ENCODE results near the gene CNTNAP4. TPM values are rescaled to one million over a fixed set of nuclear protein-coding genes. Genes with fewer than 3 reads are reported as not detected.

The CNTNAP4 gene
- total RNA-seq, 1 experiment from 2014 or later: not detected

DNA sequence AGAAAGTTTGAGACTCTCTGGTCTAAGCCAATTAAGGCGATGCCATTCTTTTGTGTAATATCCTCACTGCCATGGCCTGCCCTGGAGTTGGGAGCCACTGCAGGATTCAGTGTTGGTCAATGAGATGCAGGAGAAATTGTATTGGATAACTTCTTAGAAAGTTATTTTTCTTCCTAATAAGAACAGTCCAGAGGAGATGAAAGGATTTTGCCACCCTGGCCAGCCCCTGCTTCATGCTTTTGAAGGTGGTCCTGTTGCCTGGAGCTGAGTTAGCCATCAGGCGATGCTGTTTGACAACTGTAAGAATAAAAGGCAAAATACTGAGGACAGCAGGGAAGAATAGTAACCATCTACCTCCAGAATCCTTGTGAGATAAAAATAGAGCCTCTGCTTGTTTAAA lies 35.4 kb upstream of the CNTNAP4 start:
- Histone ChIP-seq H4K20me1 (ENCODE audit: low read length) (no peaks in the 10 kb centered on the region), H3K36me3 (ENCODE audit: low read depth, low read length) (no peaks in the 10 kb centered on the region), H3K9ac (ENCODE audit: low read length) (no peak overlapping the region), H3K9me2 (replicated peaks; ENCODE audit: low read length) (no peaks in the 10 kb centered on the region), H3F3A (ENCODE audit: low read length, unreplicated experiment) (no peaks in the 10 kb centered on the region), H3K9me3 (ENCODE audit: low read length) (no peaks in the 10 kb centered on the region), H3K4me1 (ENCODE audit: insufficient read depth, low read length) (no peaks in the 10 kb centered on the region), H3K79me2 (ENCODE audit: low read length) (no peaks in the 10 kb centered on the region), H3K4me3 (ENCODE audit: low read length) (no peak overlapping the region), H3K27ac (ENCODE audit: low read length) (no peak overlapping the region), H3K27me3 (ENCODE audit: low read length) (no peaks in the 10 kb centered on the region), H3K4me2 (ENCODE audit: low read length) (no peak overlapping the region), H2AFZ (ENCODE audit: low read length) (no peak overlapping the region)
- TF ChIP-seq EZH2phosphoT487 (IDR thresholded peaks at IDR 0.05; ENCODE audit: borderline replicate concordance, low read length) (no peak), EZH2 (IDR thresholded peaks at IDR 0.05; ENCODE audit: low read length, unreplicated experiment) (no peak)
- TF ChIP-seq, protein P1, sequence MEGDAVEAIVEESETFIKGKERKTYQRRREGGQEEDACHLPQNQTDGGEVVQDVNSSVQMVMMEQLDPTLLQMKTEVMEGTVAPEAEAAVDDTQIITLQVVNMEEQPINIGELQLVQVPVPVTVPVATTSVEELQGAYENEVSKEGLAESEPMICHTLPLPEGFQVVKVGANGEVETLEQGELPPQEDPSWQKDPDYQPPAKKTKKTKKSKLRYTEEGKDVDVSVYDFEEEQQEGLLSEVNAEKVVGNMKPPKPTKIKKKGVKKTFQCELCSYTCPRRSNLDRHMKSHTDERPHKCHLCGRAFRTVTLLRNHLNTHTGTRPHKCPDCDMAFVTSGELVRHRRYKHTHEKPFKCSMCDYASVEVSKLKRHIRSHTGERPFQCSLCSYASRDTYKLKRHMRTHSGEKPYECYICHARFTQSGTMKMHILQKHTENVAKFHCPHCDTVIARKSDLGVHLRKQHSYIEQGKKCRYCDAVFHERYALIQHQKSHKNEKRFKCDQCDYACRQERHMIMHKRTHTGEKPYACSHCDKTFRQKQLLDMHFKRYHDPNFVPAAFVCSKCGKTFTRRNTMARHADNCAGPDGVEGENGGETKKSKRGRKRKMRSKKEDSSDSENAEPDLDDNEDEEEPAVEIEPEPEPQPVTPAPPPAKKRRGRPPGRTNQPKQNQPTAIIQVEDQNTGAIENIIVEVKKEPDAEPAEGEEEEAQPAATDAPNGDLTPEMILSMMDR (conservative IDR thresholded peaks at IDR 0.05; ENCODE audit: low read depth, low read length): no peak
- CTCF ChIA-PET: no interaction called here
- POLR2A ChIA-PET (ENCODE audit: unreplicated experiment): no interaction called here
- BruUV-seq (replicated peaks): no TSS peak
- intact Hi-C loops (cut with micrococcal nuclease): no loop called here
- ATAC-seq (no peak), DNase-seq (no peak)

DNA sequence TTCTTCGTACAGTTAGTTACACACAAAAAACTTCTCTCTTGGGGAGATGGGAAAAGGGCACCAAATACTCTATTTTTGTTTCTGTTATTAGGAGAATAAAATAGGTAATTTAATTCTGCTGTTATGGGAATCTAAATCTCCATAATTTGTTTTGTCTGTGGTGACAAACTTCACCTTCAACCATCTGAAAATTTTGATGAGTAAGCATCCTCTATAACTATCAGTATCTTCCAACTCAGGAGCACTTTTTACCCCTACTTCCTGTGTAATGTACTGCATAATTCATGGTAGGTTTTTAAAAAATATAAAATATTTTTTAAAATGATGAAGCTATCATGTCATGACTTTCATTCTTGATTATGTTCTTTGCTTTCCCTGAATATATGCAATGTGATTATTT lies 33.6 kb upstream of the CNTNAP4 start:
- TF ChIP-seq EZH2phosphoT487 (IDR thresholded peaks at IDR 0.05; ENCODE audit: borderline replicate concordance, low read length): no peak
- TF ChIP-seq, protein P1 (conservative IDR thresholded peaks at IDR 0.05; ENCODE audit: low read depth, low read length): no peak
- no TSS peak for BruUV-seq (replicated peaks)

DNA sequence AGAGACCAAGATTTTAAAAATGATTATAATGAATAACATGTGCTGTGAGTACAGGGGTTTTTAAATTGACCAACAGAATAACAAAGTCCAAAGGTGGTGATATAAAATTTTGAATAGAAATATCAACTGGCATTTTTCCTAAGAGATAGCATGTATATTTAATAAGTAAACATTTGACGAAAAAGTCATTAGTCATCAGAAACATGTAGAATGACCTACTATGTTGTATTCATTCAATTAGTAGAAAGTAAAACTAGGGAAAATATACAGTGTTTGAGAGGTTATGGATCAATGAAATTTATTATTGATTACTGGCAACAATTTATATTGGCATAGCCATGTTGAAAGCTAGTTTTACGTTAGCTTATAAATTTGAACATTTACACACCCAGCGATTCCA lies 30.6 kb upstream of the CNTNAP4 start:
- TF ChIP-seq EZH2phosphoT487 (IDR thresholded peaks at IDR 0.05; ENCODE audit: borderline replicate concordance, low read length): no peak
- TF ChIP-seq, protein P1 (conservative IDR thresholded peaks at IDR 0.05; ENCODE audit: low read depth, low read length): no peak
- TF ChIP-seq EZH2 (IDR thresholded peaks at IDR 0.05; ENCODE audit: low read length, unreplicated experiment): no peak
- H3K4me2 ChIP-seq (ENCODE audit: low read length): no peak overlapping the region
- POLR2A ChIA-PET (ENCODE audit: unreplicated experiment): no interaction called here
- no peak overlapping the region for H3K9ac ChIP-seq (ENCODE audit: low read length)
- no peaks in the 10 kb centered on the region for H3K4me1 ChIP-seq (ENCODE audit: insufficient read depth, low read length)
- H3K36me3 ChIP-seq (ENCODE audit: low read depth, low read length): no peaks in the 10 kb centered on the region
- no peaks in the 10 kb centered on the region for H3F3A ChIP-seq (ENCODE audit: low read length, unreplicated experiment)
- H3K27me3 ChIP-seq (ENCODE audit: low read length): no peaks in the 10 kb centered on the region
- no peak for ATAC-seq
- intact Hi-C loops (cut with micrococcal nuclease): no loop called here
- CTCF ChIA-PET: no interaction called here
- no peaks in the 10 kb centered on the region for H3K9me3 ChIP-seq (ENCODE audit: low read length)
- no peaks in the 10 kb centered on the region for H3K9me2 ChIP-seq (replicated peaks; ENCODE audit: low read length)
- no peak overlapping the region for H2AFZ ChIP-seq (ENCODE audit: low read length)
- H4K20me1 ChIP-seq (ENCODE audit: low read length): no peaks in the 10 kb centered on the region
- no peaks in the 10 kb centered on the region for H3K79me2 ChIP-seq (ENCODE audit: low read length)
- no TSS peak for BruUV-seq (replicated peaks)
- H3K27ac ChIP-seq (ENCODE audit: low read length): no peak overlapping the region
- H3K4me3 ChIP-seq (ENCODE audit: low read length): no peak overlapping the region
- no peak for DNase-seq

More for the DNA sequence above, 33.6 kb upstream of the CNTNAP4 start:
- ATAC-seq (no peak), DNase-seq (no peak)
- Histone ChIP-seq H3F3A (ENCODE audit: low read length, unreplicated experiment) (no peaks in the 10 kb centered on the region), H4K20me1 (ENCODE audit: low read length) (no peaks in the 10 kb centered on the region), H2AFZ (ENCODE audit: low read length) (no peak overlapping the region), H3K9me3 (ENCODE audit: low read length) (no peaks in the 10 kb centered on the region), H3K79me2 (ENCODE audit: low read length) (no peaks in the 10 kb centered on the region), H3K4me2 (ENCODE audit: low read length) (no peak overlapping the region), H3K27ac (ENCODE audit: low read length) (no peak overlapping the region), H3K9ac (ENCODE audit: low read length) (no peak overlapping the region), H3K4me3 (ENCODE audit: low read length) (no peak overlapping the region), H3K9me2 (replicated peaks; ENCODE audit: low read length) (no peaks in the 10 kb centered on the region), H3K4me1 (ENCODE audit: insufficient read depth, low read length) (no peaks in the 10 kb centered on the region), H3K27me3 (ENCODE audit: low read length) (no peaks in the 10 kb centered on the region), H3K36me3 (ENCODE audit: low read depth, low read length) (no peaks in the 10 kb centered on the region)
- ChIA-PET CTCF (no interaction called here), POLR2A (ENCODE audit: unreplicated experiment) (no interaction called here)
- intact Hi-C loops (cut with micrococcal nuclease): no loop called here

All from PC-3 (cell line).